Ovary (tissue), 3 donors: ENCODE measurements around the gene RRP1B.

Experiments
- CTCF ChIP-seq, 3 donors: fragments of 450-650 bp in 2 of 3; fragments of 200-600 bp in 1 of 3; IDR thresholded peaks; one replicate each; pipeline versions ENCODE4 v1.5.1 to v1.8.0; 2016 to 2022; ENCODE audit warnings: antibody characterized with exemption in 3 of 3, mild to moderate bottlenecking in 1 of 3
- EP300 ChIP-seq: sonication (generic); formaldehyde crosslinking; IDR thresholded peaks from one replicate; pipeline ENCODE4 v1.6.1; 2017; ENCODE audit warnings: antibody characterized with exemption
- POLR2A ChIP-seq: fragments of 450-650 bp; IDR thresholded peaks from one replicate; pipeline ENCODE4 v1.6.1; 2017; ENCODE audit warnings: antibody characterized with exemption, mild to moderate bottlenecking, moderate library complexity
- donor health status: DM: no; HTN: no; CAD: no.

GRCh38 chr21:43731476-43731875 lies 72.1 kb downstream of the RRP1B start:
- TF ChIP-seq CTCF (IDR thresholded peaks at IDR 0.05), result no peak
- TF ChIP-seq POLR2A, result no peak
- no peak for TF ChIP-seq EP300
